ENCODE data around the gene TMC6.

The TMC6 gene

GRCh38 chr17:78133971-78134898 is 5.7 kb upstream of the TMC6 start:
- no peak for DNase-seq

GRCh38 chr17:78133179-78133951 is 4.8 kb upstream of the TMC6 start:
- DNase-seq: no peak

GRCh38 chr17:78132767-78133178 is 4.2 kb upstream of the TMC6 start:
- DNase-seq: no peak

- DNase-seq: no peak
Measured at GRCh38 chr17:78132084-78132676, 3.6 kb upstream of the TMC6 start.

GRCh38 chr17:78131172-78132083 is 2.9 kb upstream of the TMC6 start:
- DNase-seq: no peak

- no peak for DNase-seq
Measured at GRCh38 chr17:78130437-78131101, 2.0 kb upstream of the TMC6 start, which contains the start of gene TMC8. TSS of gene TMC8 (plus strand) at chr17:78130771. CDS start at chr17:78131589, 818 bp downstream.

- DNase-seq: no peak
Measured at GRCh38 chr17:78130090-78130436, 1.5 kb upstream of the TMC6 start.

- no peak for DNase-seq
Measured at GRCh38 chr17:78129351-78130089, 965 bp upstream of the TMC6 start.

GRCh38 chr17:78127888-78128550 is 536 bp downstream of the TMC6 start:
- no peak for DNase-seq

- DNase-seq: no peak
Measured at GRCh38 chr17:78127239-78127887, 1.2 kb downstream of the TMC6 start.

- no peak for DNase-seq
Measured at GRCh38 chr17:78126895-78127238, 1.7 kb downstream of the TMC6 start.

- no peak for DNase-seq
Measured at GRCh38 chr17:78125976-78126894, 2.3 kb downstream of the TMC6 start.

- no peak for DNase-seq
Measured at GRCh38 chr17:78125138-78125913, 3.2 kb downstream of the TMC6 start.

GRCh38 chr17:78124836-78125137 is 3.8 kb downstream of the TMC6 start:
- DNase-seq: no peak

GRCh38 chr17:78124081-78124835 is 4.3 kb downstream of the TMC6 start:
- no peak for DNase-seq

GRCh38 chr17:78123258-78123929 is 5.2 kb downstream of the TMC6 start:
- DNase-seq: no peak

- DNase-seq: no peak
Measured at GRCh38 chr17:78122931-78123249, 5.7 kb downstream of the TMC6 start.

Data from NCI-H226 (cell line).